ENCODE results near the gene CDH8.

CDH8 gene

GRCh38 chr16:61820820-61821219 lies 215.4 kb downstream of the CDH8 start:
- Histone ChIP-seq H3K27me3 (ENCODE audit: insufficient read depth, low read depth) (no peaks in the 10 kb centered on the region), H3K4me3 (IDR thresholded peaks at IDR 0.05; ENCODE audit: insufficient read depth, low read depth, low read length) (no peak overlapping the region), H2AFZ (ENCODE audit: low read depth) (no peak overlapping the region), H3K36me3 (ENCODE audit: insufficient read depth) (no peaks in the 10 kb centered on the region), H4K20me1 (ENCODE audit: insufficient read depth) (no peaks in the 10 kb centered on the region), H3K9ac (no peak overlapping the region), H3K4me1 (ENCODE audit: low read depth, poor library complexity, severe bottlenecking) (no peaks in the 10 kb centered on the region), H3K27ac (no peak overlapping the region), H3K79me2 (ENCODE audit: insufficient read depth, low read depth) (no peaks in the 10 kb centered on the region), H3K4me2 (no peak overlapping the region)
- TF ChIP-seq, protein P1, sequence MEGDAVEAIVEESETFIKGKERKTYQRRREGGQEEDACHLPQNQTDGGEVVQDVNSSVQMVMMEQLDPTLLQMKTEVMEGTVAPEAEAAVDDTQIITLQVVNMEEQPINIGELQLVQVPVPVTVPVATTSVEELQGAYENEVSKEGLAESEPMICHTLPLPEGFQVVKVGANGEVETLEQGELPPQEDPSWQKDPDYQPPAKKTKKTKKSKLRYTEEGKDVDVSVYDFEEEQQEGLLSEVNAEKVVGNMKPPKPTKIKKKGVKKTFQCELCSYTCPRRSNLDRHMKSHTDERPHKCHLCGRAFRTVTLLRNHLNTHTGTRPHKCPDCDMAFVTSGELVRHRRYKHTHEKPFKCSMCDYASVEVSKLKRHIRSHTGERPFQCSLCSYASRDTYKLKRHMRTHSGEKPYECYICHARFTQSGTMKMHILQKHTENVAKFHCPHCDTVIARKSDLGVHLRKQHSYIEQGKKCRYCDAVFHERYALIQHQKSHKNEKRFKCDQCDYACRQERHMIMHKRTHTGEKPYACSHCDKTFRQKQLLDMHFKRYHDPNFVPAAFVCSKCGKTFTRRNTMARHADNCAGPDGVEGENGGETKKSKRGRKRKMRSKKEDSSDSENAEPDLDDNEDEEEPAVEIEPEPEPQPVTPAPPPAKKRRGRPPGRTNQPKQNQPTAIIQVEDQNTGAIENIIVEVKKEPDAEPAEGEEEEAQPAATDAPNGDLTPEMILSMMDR (conservative IDR thresholded peaks at IDR 0.05; ENCODE audit: low read depth, low read length): no peak

DNA sequence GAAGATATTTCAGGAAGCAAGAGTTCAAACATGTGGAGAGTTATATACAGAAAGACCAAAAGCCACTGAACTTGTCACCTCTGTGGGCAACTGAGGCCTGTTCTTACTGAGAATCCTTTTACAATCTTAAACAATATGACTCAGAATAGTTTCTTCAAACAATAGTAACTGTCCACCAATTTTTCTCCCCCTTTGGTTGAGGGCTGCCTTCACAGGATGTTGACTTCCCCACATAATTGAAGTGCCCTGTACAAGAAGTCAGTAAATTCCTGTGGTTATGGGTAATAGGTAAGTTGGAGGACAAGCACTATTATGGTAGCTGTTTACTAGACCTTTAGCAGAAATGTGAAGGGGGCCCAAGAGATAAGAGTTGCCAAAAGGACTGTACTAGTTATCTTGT lies 215.8 kb downstream of the CDH8 start:
- TF ChIP-seq, protein P1 (conservative IDR thresholded peaks at IDR 0.05; ENCODE audit: low read depth, low read length): no peak
- Histone ChIP-seq H3K9ac (no peak overlapping the region), H3K4me3 (IDR thresholded peaks at IDR 0.05; ENCODE audit: insufficient read depth, low read depth, low read length) (no peak overlapping the region), H3K36me3 (ENCODE audit: insufficient read depth) (no peaks in the 10 kb centered on the region), H3K27me3 (ENCODE audit: insufficient read depth, low read depth) (no peaks in the 10 kb centered on the region), H3K79me2 (ENCODE audit: insufficient read depth, low read depth) (no peaks in the 10 kb centered on the region), H3K27ac (no peak overlapping the region), H3K4me2 (no peak overlapping the region), H4K20me1 (ENCODE audit: insufficient read depth) (no peaks in the 10 kb centered on the region), H3K4me1 (ENCODE audit: low read depth, poor library complexity, severe bottlenecking) (no peaks in the 10 kb centered on the region), H2AFZ (ENCODE audit: low read depth) (no peak overlapping the region)

DNA sequence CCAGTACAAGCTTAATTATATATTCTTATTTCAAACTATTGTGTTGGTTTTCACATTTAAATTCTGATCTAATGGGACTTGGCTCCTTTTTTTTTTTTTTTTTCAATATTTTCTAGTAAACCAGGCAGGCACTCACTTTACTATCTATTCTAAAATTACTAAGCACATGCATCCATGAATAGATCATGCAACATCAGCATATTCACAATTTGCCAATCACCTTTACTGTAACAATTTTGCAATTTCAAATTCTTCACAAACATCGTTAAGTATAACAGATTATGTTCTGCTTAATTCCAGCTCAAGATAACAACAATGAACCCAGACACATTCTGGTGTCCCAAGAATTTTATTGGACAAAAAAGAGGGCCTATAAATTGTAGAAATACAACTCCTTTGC lies 217.4 kb downstream of the CDH8 start:
- TF ChIP-seq, protein P1 (conservative IDR thresholded peaks at IDR 0.05; ENCODE audit: low read depth, low read length): no peak
- Histone ChIP-seq H3K36me3 (ENCODE audit: insufficient read depth) (no peaks in the 10 kb centered on the region), H3K4me3 (IDR thresholded peaks at IDR 0.05; ENCODE audit: insufficient read depth, low read depth, low read length) (no peak overlapping the region), H3K27ac (no peak overlapping the region), H2AFZ (ENCODE audit: low read depth) (no peak overlapping the region), H3K79me2 (ENCODE audit: insufficient read depth, low read depth) (no peaks in the 10 kb centered on the region), H4K20me1 (ENCODE audit: insufficient read depth) (no peaks in the 10 kb centered on the region), H3K27me3 (ENCODE audit: insufficient read depth, low read depth) (no peaks in the 10 kb centered on the region), H3K4me2 (no peak overlapping the region), H3K4me1 (ENCODE audit: low read depth, poor library complexity, severe bottlenecking) (no peaks in the 10 kb centered on the region), H3K9ac (no peak overlapping the region)

DNA sequence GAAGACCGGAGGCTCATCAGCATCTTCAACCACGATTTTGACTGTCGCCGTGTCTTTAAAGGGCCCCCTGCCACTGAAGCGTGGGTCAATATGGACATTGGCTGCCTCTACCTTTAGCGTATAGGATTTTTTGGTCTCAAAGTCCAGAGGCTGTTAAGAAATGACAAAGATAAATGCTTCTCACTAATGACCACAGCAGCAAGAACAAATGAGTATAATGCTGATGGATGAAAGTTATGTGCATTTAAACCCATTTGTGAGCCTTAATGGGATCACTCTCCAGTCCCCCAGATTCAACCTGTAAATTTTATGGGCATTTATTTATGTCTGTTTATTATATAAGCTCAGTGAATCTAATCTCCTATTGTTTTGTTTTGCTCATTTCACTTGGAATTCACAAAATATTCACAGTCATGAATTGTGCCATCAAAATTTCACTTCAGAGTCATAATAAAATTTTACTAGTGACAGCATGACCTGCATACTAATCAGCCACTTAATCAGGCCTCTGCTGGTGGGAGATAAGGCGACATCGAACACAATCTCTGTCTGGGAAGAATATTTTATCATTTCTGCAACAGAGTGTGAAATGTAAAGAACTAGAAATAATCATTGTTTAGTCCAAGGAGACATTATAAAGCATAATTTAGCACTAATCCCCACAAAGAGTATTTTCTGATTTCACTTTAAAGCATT lies 218.5 kb downstream of the CDH8 start:
- no peaks in the 10 kb centered on the region for H3K36me3 ChIP-seq (ENCODE audit: insufficient read depth)
- H4K20me1 ChIP-seq (ENCODE audit: insufficient read depth): no peaks in the 10 kb centered on the region
- no peak overlapping the region for H3K4me3 ChIP-seq (IDR thresholded peaks at IDR 0.05; ENCODE audit: insufficient read depth, low read depth, low read length)
- H3K79me2 ChIP-seq (ENCODE audit: insufficient read depth, low read depth): no peaks in the 10 kb centered on the region
- H2AFZ ChIP-seq (ENCODE audit: low read depth): no peak overlapping the region
- H3K4me1 ChIP-seq (ENCODE audit: low read depth, poor library complexity, severe bottlenecking): no peaks in the 10 kb centered on the region
- TF ChIP-seq, protein P1 (conservative IDR thresholded peaks at IDR 0.05; ENCODE audit: low read depth, low read length): no peak
- no peaks in the 10 kb centered on the region for H3K27me3 ChIP-seq (ENCODE audit: insufficient read depth, low read depth)
- no peak overlapping the region for H3K27ac ChIP-seq
- H3K9ac ChIP-seq: no peak overlapping the region
- H3K4me2 ChIP-seq: no peak overlapping the region
